CD4-positive, alpha-beta T cell treated with Interleukin-17A for 1 hour (primary cell): ENCODE data around the gene PPP1R14C.

Experiments
- DNase-seq: peaks from one replicate; pipeline ENCODE4 v3.0.0-alpha.2; 2020

Gene PPP1R14C

DNA sequence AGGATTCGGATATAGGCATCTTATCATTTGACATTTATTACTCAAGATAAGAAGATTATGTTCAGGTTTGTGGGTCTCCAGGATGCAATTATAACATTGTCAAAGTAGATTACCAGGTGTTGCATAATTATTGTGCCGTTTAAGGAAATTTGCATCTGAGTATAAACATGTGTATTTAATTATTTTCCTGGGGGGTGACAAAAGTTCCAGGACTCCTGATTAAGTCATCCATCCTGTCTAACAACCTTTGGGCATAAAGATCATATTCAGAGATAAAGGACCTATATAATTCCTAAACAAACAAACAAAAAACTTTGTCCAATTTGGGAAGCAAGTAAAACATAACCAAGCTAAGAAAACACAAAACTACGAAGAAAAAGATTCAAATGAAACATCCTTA is 3.3 kb upstream of the PPP1R14C start:
- no peak for DNase-seq

DNA sequence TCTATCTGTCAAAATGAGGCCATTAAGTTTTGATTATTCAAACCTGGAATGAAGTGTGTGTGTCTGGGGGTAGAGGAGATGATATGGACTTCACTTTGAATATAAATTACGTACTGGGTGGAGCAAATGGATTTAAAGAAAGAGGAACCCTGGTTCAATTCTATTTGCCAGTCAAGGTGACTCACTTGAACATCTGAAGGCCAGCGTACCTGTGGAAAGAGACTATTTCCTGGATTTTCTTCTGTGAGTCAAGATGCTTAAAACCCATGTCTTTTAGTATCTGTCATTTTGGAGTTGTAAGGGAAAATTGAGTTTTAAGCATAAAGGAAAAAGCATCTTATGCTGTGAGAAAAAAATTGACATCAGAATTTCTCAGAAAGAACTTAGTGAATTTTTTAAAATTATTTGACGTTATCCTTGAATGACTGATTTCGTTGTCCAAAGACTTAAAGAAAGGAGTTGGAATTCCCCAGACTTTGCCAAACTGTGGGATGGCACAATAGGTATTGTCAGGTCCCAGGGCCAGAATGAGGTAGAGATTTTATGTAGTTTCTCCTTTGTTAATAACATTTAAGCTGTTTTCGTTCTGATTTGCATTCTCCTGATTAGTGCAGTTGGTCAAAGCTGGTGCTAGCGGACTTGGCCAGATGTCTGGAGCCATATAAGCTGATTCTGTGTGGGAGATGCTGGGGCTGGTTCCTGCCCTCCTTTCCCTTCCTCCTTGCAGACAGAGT is 2.4 kb upstream of the PPP1R14C start:
- DNase-seq: no peak

DNA sequence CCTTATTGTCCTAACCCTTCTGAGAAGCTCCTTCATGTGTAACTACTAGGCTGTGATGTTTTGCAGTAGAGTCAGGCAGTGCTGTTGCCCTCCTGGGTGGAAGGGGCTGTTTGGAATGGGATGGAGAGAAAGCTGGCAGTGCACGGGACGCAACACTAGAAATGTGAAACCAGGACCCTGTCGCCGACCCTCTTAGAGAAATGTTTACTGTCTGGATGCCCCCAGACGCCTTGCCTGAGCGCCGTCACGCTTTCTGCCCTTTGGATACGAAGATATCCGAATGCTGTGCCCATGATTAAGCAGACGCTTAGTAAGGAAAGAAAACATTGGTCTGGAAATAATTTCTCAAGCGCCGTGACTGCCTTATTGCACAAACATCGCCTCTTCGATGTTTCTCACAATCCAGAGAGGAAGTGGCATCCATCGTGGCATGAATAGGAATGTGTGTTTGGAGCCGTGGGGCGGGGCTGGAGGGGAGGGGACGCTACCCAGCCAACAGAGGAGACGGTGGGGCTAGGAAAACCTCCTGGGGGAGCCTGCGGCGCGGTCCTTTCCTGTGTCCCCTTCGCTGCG is 661 bp upstream of the PPP1R14C start:
- no peak for DNase-seq

DNA sequence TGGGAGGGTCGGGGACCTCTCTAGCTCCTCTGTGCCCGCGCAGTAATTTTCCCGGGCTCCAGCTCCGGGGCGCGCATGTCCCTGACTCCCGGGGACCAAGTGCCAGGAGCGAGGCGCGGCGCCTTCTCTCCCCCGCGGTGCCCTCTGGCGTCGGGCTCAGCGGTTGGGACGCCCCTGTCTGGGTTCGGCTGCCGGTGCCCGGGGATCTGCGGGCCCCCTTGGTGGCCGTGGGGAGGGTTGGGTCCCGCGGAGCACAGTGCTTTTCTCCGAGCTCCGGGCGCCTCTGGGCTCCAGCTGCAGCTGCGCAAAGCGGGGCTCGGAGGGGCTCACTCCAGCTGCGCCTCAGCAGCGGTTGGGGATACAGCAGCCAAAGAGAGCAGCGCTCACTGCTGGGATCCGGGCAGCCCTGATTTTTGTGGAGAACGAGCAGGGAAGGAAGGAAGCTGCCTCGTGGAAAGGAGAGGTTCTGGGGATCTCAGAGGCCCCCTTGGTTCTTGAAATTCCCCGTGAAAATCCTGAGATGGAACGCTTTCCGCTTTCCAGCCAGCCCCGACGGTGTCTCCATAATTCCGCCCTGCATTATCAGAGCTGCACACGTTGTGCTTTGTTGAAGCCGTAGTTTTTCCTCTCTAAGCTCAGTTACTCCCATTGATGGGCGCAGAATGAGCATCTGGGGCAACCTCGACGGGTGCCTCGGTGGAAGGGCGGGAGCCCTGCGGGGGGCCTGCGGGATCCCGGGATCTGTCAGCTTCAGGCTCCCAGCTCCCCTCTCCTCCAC is 861 bp downstream of the PPP1R14C start:
- DNase-seq: no peak

DNA sequence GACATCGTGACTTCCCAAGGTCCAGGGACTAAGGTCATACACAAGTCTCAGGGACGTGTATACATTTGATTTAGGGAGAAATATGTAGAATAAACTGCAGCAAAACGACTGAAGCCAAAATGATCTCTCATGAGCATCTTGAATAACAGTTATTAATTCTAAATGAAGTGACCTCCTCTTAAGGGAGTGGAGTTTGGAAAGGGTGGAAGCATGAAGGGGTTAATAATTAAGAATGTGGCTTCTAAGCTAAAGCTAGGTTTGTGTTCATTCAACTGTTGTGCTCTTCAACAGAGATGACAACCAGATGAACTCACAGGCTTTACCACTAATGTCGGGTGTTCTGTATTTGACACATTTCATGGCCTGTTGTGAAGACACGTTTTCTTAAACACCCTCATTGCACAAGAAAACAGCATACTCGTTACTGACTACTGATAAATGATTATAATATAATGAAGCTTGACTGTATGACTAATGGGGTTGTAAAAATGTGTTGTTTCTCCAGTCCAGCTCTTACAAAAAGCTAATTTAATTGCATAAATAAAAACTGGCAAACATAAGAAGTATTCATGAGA is 1.5 kb downstream of the PPP1R14C start:
- DNase-seq: no peak

DNA sequence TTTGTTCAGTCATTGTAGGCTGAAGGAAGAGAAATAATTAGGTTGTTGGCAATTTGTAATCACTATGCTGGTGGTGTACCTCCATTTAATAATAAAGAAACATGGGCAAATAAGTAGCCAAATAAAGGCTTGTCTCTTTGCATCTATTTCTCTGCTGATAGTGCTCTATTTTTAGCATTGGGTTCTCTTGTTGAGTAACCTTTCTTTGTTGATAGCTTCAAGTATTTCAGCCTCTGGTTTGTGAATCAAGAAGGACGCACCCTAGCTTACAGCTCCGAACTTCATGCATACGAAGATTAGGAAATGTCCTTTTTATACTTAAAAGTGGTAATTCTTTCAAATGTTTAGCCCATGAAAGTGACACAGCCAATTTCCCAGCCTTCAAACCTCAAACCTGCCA is 2.6 kb downstream of the PPP1R14C start:
- no peak for DNase-seq

DNA sequence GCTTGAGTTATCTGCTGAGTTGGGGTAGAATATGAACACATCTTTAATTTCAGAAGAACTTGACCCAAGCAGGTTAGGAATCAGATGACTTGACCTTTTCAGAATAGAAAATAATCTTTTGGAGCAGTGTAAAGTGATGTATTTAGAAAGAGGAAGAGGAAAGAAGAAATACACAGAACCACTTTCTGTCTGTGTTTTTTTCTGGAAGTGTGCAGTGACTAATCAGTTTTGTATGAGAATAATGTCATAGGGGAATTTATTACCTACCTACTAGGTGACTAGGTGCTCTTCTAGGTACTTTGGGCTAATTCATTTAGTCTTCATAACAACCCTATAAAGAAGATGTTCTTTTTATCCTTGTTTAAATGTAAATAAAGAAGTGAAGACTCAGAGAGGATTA is 3.0 kb downstream of the PPP1R14C start:
- no peak for DNase-seq

DNA sequence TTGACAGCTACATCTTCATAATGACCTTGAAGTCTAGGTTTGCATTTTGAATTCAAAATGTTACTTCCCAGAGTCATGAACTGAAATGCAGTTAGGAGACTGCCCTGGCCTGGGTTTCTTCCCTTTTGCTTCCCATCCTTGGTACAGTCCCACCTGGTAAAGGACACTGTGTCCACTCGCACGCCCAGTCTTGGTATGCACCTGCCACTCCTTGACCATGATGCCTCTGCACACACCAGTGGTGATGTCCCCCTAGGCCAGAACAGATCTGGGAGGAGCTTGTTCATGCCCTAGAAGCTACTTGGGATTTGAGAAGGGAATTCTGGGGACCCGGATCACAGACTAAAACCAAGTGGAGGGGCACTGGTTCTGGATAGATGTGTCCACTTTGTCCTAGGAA is 3.6 kb downstream of the PPP1R14C start:
- no peak for DNase-seq

DNA sequence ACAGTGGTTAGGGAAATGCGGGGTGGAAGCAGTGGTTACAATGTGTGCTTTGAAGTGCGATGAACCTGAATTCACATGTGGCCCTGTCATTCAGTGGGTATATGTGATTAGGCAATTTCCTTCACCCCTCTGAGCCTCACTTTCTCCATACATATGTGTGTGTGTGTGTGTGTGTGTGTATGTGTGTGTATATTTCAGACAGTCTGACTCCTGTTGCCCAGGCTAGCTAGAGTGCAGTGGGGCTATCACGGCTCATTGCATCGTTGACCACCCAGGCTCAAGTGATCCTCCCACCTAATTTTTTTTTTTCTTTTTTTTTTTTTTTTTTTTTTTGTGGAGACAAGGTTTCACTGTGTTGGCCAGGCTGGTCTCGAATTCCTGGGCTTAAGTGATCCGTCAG is 6.3 kb downstream of the PPP1R14C start:
- DNase-seq: no peak

DNA sequence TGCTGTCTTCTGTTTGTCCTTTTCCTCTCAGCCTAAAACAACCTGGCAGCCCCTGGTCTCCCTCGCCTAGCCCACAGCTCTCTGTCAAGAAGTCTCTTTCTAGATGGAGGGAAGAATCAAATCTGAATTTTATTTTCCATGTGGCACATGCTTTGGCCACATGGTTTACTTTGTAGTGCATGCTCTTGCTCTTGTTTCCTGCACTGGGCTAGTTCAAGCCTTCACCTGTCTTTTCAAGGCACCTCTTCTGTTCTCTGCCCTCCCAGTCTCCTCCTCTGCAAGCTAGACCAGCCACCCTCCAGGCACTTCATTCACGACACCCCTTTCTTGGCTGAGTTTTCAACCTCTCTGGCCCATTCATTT is 7.6 kb downstream of the PPP1R14C start:
- DNase-seq: no peak

DNA sequence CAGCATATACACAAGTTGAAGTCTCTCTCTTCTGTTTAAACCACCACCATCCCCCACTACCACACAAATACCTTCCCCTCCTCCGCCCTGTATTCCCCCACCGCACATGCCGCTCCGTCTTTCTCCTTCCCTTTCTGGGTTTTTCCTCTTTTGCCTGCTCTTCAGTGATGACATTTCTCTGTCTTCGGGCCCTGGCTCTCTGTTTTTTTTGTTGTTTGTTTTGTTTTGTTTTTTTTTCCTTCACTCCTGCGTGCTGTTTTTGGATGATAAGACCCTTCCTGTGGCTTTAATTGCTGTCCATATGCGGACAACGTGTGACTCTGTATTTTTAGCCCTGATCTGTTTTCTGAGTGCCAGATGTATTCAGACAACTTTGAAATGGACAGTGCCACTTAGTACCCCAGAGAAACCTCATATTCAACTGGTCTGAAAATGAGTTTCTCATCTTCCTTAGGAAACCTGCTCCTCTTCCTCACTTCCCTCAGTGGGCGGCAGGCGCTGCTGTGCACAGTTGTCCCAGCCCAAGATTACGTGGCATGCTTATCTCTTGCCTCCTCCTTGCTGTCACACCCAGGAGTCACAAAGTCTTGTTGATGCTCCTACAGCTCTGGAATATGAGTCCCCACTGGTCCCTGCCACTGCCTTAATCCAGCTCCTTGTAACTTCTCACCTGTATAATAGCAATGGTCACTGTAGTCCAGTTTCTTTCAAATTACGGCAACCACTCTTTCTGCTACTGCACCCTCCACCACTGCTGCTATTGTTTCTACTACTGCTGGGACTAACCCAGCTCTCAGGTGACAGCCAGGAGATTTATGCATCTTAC is 8.2 kb downstream of the PPP1R14C start:
- no peak for DNase-seq

DNA sequence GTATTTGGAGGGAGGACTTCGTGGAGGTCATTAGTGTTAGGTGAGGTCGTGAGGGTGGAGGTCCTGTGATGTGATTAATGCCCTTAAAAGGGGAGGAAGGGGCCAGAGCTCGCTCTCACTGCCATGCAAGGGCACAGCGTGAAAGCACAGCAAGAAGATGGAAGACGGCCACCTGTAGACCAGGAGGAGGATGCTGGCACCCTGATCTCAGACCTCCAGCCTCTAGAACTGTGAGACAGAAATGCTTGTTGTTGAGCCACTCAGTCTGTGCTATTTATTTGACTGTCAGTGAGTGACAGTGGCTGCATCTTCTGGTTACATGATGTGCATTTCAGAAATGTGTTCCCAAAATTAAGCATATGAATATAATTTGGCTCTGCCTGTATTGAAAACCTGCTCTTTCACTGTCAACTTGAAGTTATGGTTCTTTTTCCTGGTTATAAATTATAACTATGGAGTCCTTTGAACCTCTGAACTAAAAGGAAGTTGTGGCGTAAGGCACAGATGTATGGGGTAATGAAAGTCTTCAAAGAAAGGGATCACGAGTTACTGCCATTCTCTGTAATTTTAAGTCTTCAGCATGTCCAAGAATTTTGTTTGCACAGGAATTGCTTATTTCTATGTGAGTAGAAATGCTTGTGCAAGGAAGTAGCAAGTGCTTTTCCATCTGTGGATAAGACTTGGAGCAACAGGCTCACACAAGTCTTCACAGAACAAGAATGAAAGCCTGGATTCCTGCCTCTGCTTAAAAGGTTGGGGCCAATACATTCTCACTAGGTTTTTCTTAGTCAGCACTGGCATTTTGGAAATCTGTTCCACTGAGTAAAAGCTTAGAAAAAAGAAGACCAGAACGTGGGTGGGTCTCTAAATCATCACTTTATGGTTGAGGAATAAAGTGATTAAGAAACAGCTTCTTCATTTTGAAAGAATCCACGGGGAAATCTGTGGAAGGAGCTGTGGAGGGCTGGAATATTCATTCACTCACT is 10.3 kb downstream of the PPP1R14C start:
- no peak for DNase-seq

DNA sequence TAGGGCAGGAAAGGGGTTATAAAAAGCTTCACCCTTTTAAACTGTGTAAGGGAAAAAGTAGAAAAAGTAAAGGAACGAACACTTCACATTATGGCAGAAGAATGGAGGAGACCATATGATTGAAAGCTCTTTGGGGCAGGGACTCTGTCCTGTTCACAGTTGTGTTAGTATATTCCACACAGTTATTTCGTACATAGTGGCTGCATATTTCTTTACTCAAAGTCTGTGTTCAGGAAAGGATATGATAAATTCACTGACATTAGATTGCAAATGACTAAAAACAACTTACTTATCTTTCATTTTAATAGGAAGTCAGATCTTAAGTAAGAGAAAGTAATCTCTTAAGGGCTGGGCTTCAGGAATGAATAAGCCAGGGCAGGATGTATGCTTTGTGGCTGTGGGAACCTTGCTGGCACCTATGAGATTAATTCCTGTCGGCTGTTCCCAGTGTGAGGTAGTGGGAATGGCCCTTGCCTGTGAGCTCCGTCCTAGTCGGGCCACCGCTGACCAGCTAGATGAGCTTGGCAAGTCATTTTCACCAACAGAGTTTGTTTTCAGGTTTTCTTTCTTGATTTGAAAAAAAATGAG is 11.2 kb downstream of the PPP1R14C start:
- DNase-seq: no peak

DNA sequence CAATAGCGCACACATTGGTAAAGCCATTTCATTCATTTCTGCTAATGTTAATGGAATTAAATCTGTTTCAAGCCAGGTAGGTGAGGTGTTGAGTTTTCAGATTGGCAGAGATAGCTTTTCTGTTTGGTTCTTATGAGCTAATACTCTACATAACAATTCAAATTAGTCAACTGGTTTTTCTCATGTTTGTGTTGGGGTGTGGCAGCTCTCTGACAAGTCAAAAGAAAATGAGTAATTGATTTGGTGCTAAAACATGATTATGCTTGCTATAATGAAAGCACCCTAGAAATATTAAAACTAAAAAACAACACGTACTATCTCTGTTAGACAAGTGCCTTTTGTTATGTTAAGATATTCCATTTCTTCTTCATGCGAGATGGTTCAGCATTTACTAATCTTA is 13.6 kb downstream of the PPP1R14C start:
- DNase-seq: no peak

DNA sequence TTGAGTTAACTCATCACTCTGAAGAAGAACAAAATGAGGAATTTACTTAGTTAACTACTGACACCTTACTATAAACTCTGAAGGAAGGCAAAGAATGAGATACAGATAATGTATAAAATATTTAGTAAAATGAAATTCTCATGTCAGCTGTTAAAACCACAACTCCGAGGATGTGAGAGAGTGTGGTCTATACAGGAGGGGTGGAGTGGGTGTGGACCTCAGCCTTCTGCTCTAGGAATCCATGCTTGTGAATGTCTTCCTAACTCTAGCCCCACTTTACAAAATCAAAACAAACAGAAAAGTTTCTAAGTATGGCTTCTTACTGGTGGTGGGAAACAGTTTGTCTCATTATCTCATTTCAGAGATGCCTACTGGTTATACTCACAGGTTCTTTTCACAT is 14.2 kb downstream of the PPP1R14C start:
- DNase-seq: no peak

DNA sequence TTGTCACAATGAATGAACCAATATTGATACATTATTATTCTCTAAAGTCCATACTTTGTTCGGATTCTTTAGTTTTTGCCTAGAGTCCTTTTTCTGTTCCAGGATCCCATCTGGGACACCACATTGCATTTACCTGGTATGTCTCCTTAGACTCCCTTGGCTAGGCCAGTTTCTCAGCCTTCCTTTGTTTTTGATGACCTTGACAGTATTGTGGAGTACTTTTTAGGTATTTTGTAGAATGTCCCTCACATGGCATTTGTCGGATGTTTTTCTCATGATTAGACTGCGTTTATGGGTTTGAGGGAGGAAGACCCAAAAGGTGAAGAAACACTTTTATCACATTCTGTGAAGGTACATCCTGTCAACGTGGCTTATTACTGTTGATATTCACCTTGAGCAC is 16.9 kb downstream of the PPP1R14C start:
- DNase-seq: no peak

DNA sequence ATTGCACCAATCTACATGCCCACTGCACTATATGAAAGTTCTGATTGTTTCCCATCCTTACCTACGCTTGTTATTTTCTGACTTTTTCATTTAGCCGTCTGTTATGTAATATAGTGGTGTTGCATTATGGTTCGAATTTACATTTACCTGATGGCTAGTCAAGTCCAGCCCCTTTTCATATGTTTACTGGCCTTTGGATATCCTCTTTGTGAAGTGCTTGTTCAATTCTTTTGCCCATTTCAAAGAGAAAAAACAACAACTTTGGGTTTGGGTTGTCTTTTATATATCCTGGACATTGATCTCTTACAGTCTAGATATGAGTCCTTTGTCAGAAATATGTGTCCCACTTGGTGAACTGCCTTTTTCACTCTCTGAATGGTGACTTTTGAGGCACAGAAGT is 21.1 kb downstream of the PPP1R14C start:
- DNase-seq: no peak

DNA sequence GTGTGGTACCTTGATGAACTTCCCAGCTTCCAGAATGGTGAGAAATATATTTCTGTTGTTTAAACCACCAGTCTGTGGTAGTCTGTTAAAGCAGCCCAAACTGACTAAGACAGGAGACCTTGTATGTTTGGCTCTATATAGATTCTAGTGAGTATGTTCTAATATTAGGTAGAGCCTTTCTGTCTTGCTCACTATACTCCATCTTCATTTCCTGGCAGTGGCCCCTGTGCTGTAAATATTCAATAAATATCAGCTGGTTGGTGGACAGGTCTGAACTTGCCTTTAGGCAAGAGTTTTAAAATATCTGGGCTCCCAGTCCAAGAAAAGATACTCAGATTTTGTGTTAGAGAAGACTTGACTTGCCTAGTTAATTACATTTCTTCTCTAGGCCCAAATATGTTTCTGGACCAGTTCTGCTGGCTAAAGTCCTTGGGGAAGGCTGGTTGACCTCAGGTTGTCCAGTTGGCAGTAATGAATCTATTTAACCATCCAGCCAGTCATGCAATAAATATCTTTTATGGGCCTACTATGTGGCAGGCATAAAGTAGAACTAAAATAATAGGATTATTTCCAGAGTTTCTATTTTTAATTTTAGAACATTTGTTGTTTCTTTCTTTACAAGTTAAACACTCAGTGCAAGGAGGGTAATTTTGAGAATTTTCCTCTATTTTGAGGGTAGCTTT is 22.3 kb downstream of the PPP1R14C start:
- DNase-seq: no peak

DNA sequence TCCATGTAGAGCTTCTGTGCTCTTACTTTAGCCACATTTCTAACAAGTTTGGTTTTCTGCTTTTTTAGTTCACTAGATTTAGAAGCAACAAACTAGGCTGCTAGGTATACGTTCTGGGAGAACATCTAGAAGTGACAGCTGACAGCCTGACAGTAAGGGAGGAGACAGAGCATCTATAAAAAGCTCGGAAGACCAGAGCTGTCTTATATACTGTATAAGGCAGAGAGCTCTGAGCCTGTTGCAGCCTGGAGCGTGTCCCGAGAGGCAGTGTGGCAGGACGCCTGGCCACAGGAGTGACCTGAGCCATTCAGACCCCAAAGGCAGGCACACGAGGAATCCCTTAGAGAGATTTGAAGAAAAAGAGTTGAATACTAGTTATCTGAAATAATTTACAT is 24.6 kb downstream of the PPP1R14C start:
- no peak for DNase-seq

DNA sequence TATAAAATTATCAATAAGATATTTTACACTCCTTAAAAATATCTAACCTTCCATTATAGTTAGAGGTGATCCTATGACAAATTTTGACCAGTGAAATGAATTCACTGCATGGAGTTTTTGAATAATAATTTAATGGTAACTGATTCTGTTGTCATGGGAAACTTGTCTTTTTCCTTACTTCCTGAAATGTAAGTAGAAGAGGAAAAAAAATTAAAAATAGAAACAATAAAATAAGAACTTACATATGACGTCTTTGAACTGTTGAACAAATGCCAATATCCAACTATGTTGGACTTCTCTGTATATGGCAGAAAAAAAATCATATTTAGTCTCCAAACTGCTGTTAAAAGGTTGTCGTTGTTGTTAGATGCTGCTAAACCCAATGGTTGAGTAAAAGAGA is 26.3 kb downstream of the PPP1R14C start:
- no peak for DNase-seq

DNA sequence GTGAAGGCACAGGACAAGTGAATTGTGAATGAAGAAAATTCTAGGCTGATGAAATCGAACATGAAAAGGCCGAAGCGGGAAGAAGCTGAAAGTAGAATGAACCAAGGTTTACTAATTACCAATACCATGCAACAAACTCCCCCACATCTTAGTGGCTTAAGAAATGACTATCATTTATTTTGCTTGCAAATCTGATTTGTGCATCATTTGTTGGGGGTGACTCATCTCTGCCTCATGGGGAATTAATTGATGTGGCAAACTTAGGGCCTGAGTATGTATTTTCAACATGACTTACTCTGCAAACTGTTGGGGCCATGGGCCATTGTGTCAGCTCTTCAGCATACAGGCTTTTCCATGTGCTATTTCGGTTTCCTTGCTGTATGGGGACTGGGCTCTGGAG is 26.8 kb downstream of the PPP1R14C start:
- DNase-seq: no peak
